Mucosa of rectum (tissue), 2 donors: ENCODE data around the gene PLEKHA6.

Source experiments
- H3K27ac ChIP-seq, 2 donors: one replicate each; pipeline ENCODE4 v1.7.0; 2013; ENCODE audit warnings: inconsistent platforms in 2 of 2, low read depth in 2 of 2, low read length in 2 of 2
- H3K27me3 ChIP-seq, 2 donors: one replicate each; pipeline ENCODE4 v1.7.0; 2013; ENCODE audit warnings: low read length in 2 of 2; ENCODE audit not compliant: control insufficient read depth in 2 of 2, insufficient read depth in 2 of 2
- H3K36me3 ChIP-seq, 2 donors: one replicate each; pipeline ENCODE4 v1.7.0; 2013; ENCODE audit warnings: low read length in 2 of 2; ENCODE audit not compliant: control insufficient read depth in 2 of 2, insufficient read depth in 2 of 2
- H3K4me1 ChIP-seq, 2 donors: one replicate each; pipeline ENCODE4 v1.7.0; 2013; ENCODE audit warnings: low read length in 2 of 2, mild to moderate bottlenecking in 1 of 2; ENCODE audit not compliant: control insufficient read depth in 2 of 2, insufficient read depth in 2 of 2
- H3K4me3 ChIP-seq, 2 donors: one replicate each; pipeline ENCODE4 v1.7.0; 2013; ENCODE audit warnings: low read length in 2 of 2
- H3K9ac ChIP-seq, 2 donors: one replicate each; pipeline ENCODE4 v1.7.0; 2013; ENCODE audit warnings: low read length in 2 of 2, low read depth in 1 of 2, mild to moderate bottlenecking in 1 of 2
- H3K9me3 ChIP-seq, 2 donors: one replicate each; pipeline ENCODE4 v1.7.0; 2013; ENCODE audit warnings: low read length in 2 of 2; ENCODE audit not compliant: control insufficient read depth in 2 of 2
- donor health status: healthy.
- donor health status: Normal muscosa, but diverticular disease.

The PLEKHA6 gene

GRCh38 chr1:204401730-204402129 is 42.0 kb upstream of the PLEKHA6 start:
- H3K27me3 ChIP-seq = no peaks in the 10 kb centered on the region
- no peaks in the 10 kb centered on the region for H3K9me3 ChIP-seq
- H3K27ac ChIP-seq = no peak overlapping the region
- peaks cover 8 to 14% of the 10 kb centered on the region in 2 donors for H3K4me1 ChIP-seq
- H3K4me3 ChIP-seq = no peak overlapping the region
- peaks cover 41 to 46% of the 10 kb centered on the region in 2 donors for H3K36me3 ChIP-seq
- no peak overlapping the region for H3K9ac ChIP-seq

- Histone ChIP-seq H3K4me3 (no peak overlapping the region), H3K9ac (no peak overlapping the region), H3K36me3 (peaks cover 39 to 45% of the 10 kb centered on the region in 2 donors), H3K9me3 (no peaks in the 10 kb centered on the region), H3K27me3 (no peaks in the 10 kb centered on the region), H3K4me1 (peaks cover 7 to 10% of the 10 kb centered on the region in 2 donors), H3K27ac (no peak overlapping the region)
Observed at GRCh38 chr1:204400882-204401510, 41.3 kb upstream of the PLEKHA6 start.

GRCh38 chr1:204398197-204399125 is 38.7 kb upstream of the PLEKHA6 start:
- H3K27me3 ChIP-seq = no peaks in the 10 kb centered on the region
- peaks cover 21 to 22% of the 10 kb centered on the region in 2 donors for H3K36me3 ChIP-seq
- H3K4me1 ChIP-seq = peaks cover 3 to 5% of the 10 kb centered on the region in 2 donors
- H3K9me3 ChIP-seq = no peaks in the 10 kb centered on the region
- peak overlapping the region in 1 of 2 donors; percentile 12 for H3K9ac ChIP-seq
- no peak overlapping the region for H3K4me3 ChIP-seq
- H3K27ac ChIP-seq = peak overlapping the region; percentile 46 to 73

- H3K4me1 ChIP-seq = peaks cover 5 to 10% of the 10 kb centered on the region in 2 donors
- H3K27ac ChIP-seq = no peak overlapping the region
- no peak overlapping the region for H3K9ac ChIP-seq
- no peak overlapping the region for H3K4me3 ChIP-seq
- H3K9me3 ChIP-seq = no peaks in the 10 kb centered on the region
- H3K27me3 ChIP-seq = no peaks in the 10 kb centered on the region
- peaks cover 10 to 13% of the 10 kb centered on the region in 2 donors for H3K36me3 ChIP-seq
Observed at GRCh38 chr1:204396015-204396583, 36.4 kb upstream of the PLEKHA6 start.

- Histone ChIP-seq H3K9me3 (no peaks in the 10 kb centered on the region), H3K27me3 (no peaks in the 10 kb centered on the region), H3K9ac (no peak overlapping the region), H3K36me3 (no peaks in the 10 kb centered on the region), H3K4me3 (no peak overlapping the region), H3K27ac (no peak overlapping the region), H3K4me1 (peaks cover 5% of the 10 kb centered on the region in 2 donors)
Observed at GRCh38 chr1:204391629-204392028, 31.9 kb upstream of the PLEKHA6 start.

GRCh38 chr1:204390751-204391466 is 31.2 kb upstream of the PLEKHA6 start:
- Histone ChIP-seq H3K9me3 (no peaks in the 10 kb centered on the region), H3K27me3 (no peaks in the 10 kb centered on the region), H3K9ac (no peak overlapping the region), H3K36me3 (no peaks in the 10 kb centered on the region), H3K4me1 (peaks cover 5% of the 10 kb centered on the region in 2 donors), H3K27ac (peak overlapping the region; percentile 63 to 72), H3K4me3 (peak overlapping the region in 1 of 2 donors; percentile 16)

GRCh38 chr1:204385727-204386126 is 26.0 kb upstream of the PLEKHA6 start:
- H3K36me3 ChIP-seq = no peaks in the 10 kb centered on the region
- no peak overlapping the region for H3K4me3 ChIP-seq
- H3K9me3 ChIP-seq = no peaks in the 10 kb centered on the region
- H3K4me1 ChIP-seq = no peaks in the 10 kb centered on the region
- H3K27ac ChIP-seq = no peak overlapping the region
- H3K9ac ChIP-seq = no peak overlapping the region
- no peaks in the 10 kb centered on the region for H3K27me3 ChIP-seq

GRCh38 chr1:204384636-204385352 is 25.1 kb upstream of the PLEKHA6 start:
- H3K4me1 ChIP-seq = peaks cover 0 to 2% of the 10 kb centered on the region in 2 donors
- no peak overlapping the region for H3K4me3 ChIP-seq
- no peak overlapping the region for H3K27ac ChIP-seq
- no peaks in the 10 kb centered on the region for H3K36me3 ChIP-seq
- H3K9me3 ChIP-seq = no peaks in the 10 kb centered on the region
- H3K27me3 ChIP-seq = no peaks in the 10 kb centered on the region
- H3K9ac ChIP-seq = no peak overlapping the region

- no peaks in the 10 kb centered on the region for H3K9me3 ChIP-seq
- H3K27me3 ChIP-seq = peaks cover 0 to 2% of the 10 kb centered on the region in 2 donors
- no peak overlapping the region for H3K27ac ChIP-seq
- H3K4me3 ChIP-seq = no peak overlapping the region
- no peaks in the 10 kb centered on the region for H3K36me3 ChIP-seq
- peaks cover 9 to 14% of the 10 kb centered on the region in 2 donors for H3K4me1 ChIP-seq
- no peak overlapping the region for H3K9ac ChIP-seq
Observed at GRCh38 chr1:204383163-204383904, 23.6 kb upstream of the PLEKHA6 start.
